NCI-H748 (cell line): ENCODE measurements around the gene ZNF438.
"Not testable (repeated sequence)": the region's sequence is repeated elsewhere in the genome, so short reads cannot be mapped to it uniquely, and the experiment has no call there.

Source experiments
- DNase-seq: peaks from one replicate; lab custom pipeline; 2025; ENCODE audit not compliant: unreplicated experiment; lab: John Stamatoyannopoulos, UW

Gene ZNF438

GRCh38 chr10:31042670-31043069 is 11.0 kb upstream of the ZNF438 start:
- DNase-seq, result no peak

- no peak for DNase-seq
Observed at GRCh38 chr10:31041011-31041410, 9.3 kb upstream of the ZNF438 start.

GRCh38 chr10:31039006-31039405 is 7.3 kb upstream of the ZNF438 start:
- not testable (repeated sequence) for DNase-seq

- DNase-seq, result no peak
Observed at GRCh38 chr10:31037749-31038148, 6.1 kb upstream of the ZNF438 start.

- peak; percentile 16 for DNase-seq
Observed at GRCh38 chr10:31036209-31036608, 4.5 kb upstream of the ZNF438 start.

GRCh38 chr10:31035266-31035798 is 3.7 kb upstream of the ZNF438 start:
- DNase-seq, result no peak

GRCh38 chr10:31034098-31034909 is 2.6 kb upstream of the ZNF438 start:
- no peak for DNase-seq

GRCh38 chr10:31033147-31033546 is 1.5 kb upstream of the ZNF438 start:
- no peak for DNase-seq

- peak; percentile 84 for DNase-seq
Observed at GRCh38 chr10:31032258-31033132, 830 bp upstream of the ZNF438 start.

- no peak for DNase-seq
Observed at GRCh38 chr10:31031205-31031557, 484 bp downstream of the ZNF438 start.

GRCh38 chr10:31030800-31031199 is 865 bp downstream of the ZNF438 start:
- no peak for DNase-seq

- no peak for DNase-seq
Observed at GRCh38 chr10:31030260-31030659, 1.4 kb downstream of the ZNF438 start.

GRCh38 chr10:31028081-31028480 is 3.6 kb downstream of the ZNF438 start:
- no peak for DNase-seq

- DNase-seq, result not testable (repeated sequence)
Observed at GRCh38 chr10:31026279-31026678, 5.4 kb downstream of the ZNF438 start.

- DNase-seq, result no peak
Observed at GRCh38 chr10:31025142-31025541, 6.5 kb downstream of the ZNF438 start.

- DNase-seq, result no peak
Observed at GRCh38 chr10:31023558-31023957, 8.1 kb downstream of the ZNF438 start.

GRCh38 chr10:31020209-31020608 is 11.5 kb downstream of the ZNF438 start:
- DNase-seq, result no peak

- DNase-seq, result no peak
Observed at GRCh38 chr10:31018962-31019361, 12.7 kb downstream of the ZNF438 start.

GRCh38 chr10:31018356-31018750 is 13.3 kb downstream of the ZNF438 start:
- DNase-seq, result no peak

- DNase-seq, result no peak
Observed at GRCh38 chr10:31017534-31018355, 13.9 kb downstream of the ZNF438 start.
